ENCODE data around the gene ART3. TPM values are rescaled to one million over a fixed set of nuclear protein-coding genes. Genes with fewer than 3 reads are reported as not detected.
A peak's percentile ranks its signal among the peaks of the same experiment; 100 is the strongest.

Gene ART3
- total and polyA plus RNA-seq, 5 donors from 2014 or later = not detected

GRCh38 chr4:76120199-76120598 lies 45.7 kb downstream of the ART3 start:
- H3K4me1 ChIP-seq (ENCODE audit: control insufficient read depth, insufficient read depth, low read length, poor library complexity, severe bottlenecking) = no peaks in the 10 kb centered on the region
- no peak for DNase-seq
- no peaks in the 10 kb centered on the region for H3K27me3 ChIP-seq (ENCODE audit: control insufficient read depth, insufficient read depth, low read length)
- Mint-ChIP-seq H3K36me3 (peaks cover 64% of the 10 kb centered on the region), H3K27me3 (no peaks in the 10 kb centered on the region), H3K4me3 (no peak overlapping the region), H3K9me3 (peaks cover 0 to 7% (median 2%) of the 10 kb centered on the region in 7 donors), H3K27ac (peak overlapping the region in 1 of 3 donors; percentile 82), H3K4me1 (peaks cover 0 to 7% (median under 1%) of the 10 kb centered on the region in 4 donors)
- no peaks in the 10 kb centered on the region for H3K9me3 ChIP-seq (ENCODE audit: control insufficient read depth in 2 of 2, low read length in 2 of 2)
- H3K27ac ChIP-seq (ENCODE audit: insufficient read depth, low read length, poor library complexity, severe bottlenecking) = no peak overlapping the region
- ATAC-seq (ENCODE audit: low read depth in 2 of 2) = no peak
- no peak overlapping the region for H3K4me3 ChIP-seq (ENCODE audit: low read depth, low read length)
- H3K36me3 ChIP-seq (ENCODE audit: control insufficient read depth, insufficient read depth, low read length) = peaks cover 76% of the 10 kb centered on the region

GRCh38 chr4:76125816-76126215 lies 51.3 kb downstream of the ART3 start:
- H3K4me1 Mint-ChIP-seq = peaks cover 0 to 9% (median 3%) of the 10 kb centered on the region in 4 donors
- no peak overlapping the region for H3K27ac Mint-ChIP-seq

GRCh38 chr4:76127754-76128153 lies 53.2 kb downstream of the ART3 start:
- Histone ChIP-seq H3K4me3 (ENCODE audit: low read depth, low read length) (no peak overlapping the region), H3K27me3 (ENCODE audit: control insufficient read depth, insufficient read depth, low read length) (no peaks in the 10 kb centered on the region), H3K27ac (ENCODE audit: insufficient read depth, low read length, poor library complexity, severe bottlenecking) (no peak overlapping the region), H3K9me3 (ENCODE audit: control insufficient read depth in 2 of 2, low read length in 2 of 2) (no peaks in the 10 kb centered on the region), H3K36me3 (ENCODE audit: control insufficient read depth, insufficient read depth, low read length) (peaks cover 47% of the 10 kb centered on the region), H3K4me1 (ENCODE audit: control insufficient read depth, insufficient read depth, low read length, poor library complexity, severe bottlenecking) (no peaks in the 10 kb centered on the region)
- Mint-ChIP-seq H3K27ac (no peak overlapping the region), H3K9me3 (no peaks in the 10 kb centered on the region), H3K4me3 (no peak overlapping the region), H3K36me3 (peaks cover 51% of the 10 kb centered on the region), H3K4me1 (peaks cover 0 to 9% (median 6%) of the 10 kb centered on the region in 4 donors), H3K27me3 (no peaks in the 10 kb centered on the region)
- ATAC-seq (ENCODE audit: low read depth in 2 of 2) (no peak), DNase-seq (no peak)

More at GRCh38 chr4:76125816-76126215, 51.3 kb downstream of the ART3 start:
- Histone ChIP-seq H3K9me3 (ENCODE audit: control insufficient read depth in 2 of 2, low read length in 2 of 2) (no peaks in the 10 kb centered on the region), H3K27ac (ENCODE audit: insufficient read depth, low read length, poor library complexity, severe bottlenecking) (no peak overlapping the region), H3K4me1 (ENCODE audit: control insufficient read depth, insufficient read depth, low read length, poor library complexity, severe bottlenecking) (no peaks in the 10 kb centered on the region), H3K36me3 (ENCODE audit: control insufficient read depth, insufficient read depth, low read length) (peaks cover 52% of the 10 kb centered on the region), H3K4me3 (ENCODE audit: low read depth, low read length) (no peak overlapping the region), H3K27me3 (ENCODE audit: control insufficient read depth, insufficient read depth, low read length) (no peaks in the 10 kb centered on the region)
- Mint-ChIP-seq H3K27me3 (no peaks in the 10 kb centered on the region), H3K9me3 (no peaks in the 10 kb centered on the region), H3K36me3 (peaks cover 57% of the 10 kb centered on the region), H3K4me3 (no peak overlapping the region)
- ATAC-seq (ENCODE audit: low read depth in 2 of 2) (no peak), DNase-seq (no peak)

GRCh38 chr4:76141241-76141640 lies 66.7 kb downstream of the ART3 start:
- Histone ChIP-seq H3K36me3 (ENCODE audit: control insufficient read depth, insufficient read depth, low read length) (peaks cover 54% of the 10 kb centered on the region), H3K9me3 (ENCODE audit: control insufficient read depth in 2 of 2, low read length in 2 of 2) (no peaks in the 10 kb centered on the region), H3K4me3 (ENCODE audit: low read depth, low read length) (no peak overlapping the region), H3K4me1 (ENCODE audit: control insufficient read depth, insufficient read depth, low read length, poor library complexity, severe bottlenecking) (peaks cover 10% of the 10 kb centered on the region), H3K27ac (ENCODE audit: insufficient read depth, low read length, poor library complexity, severe bottlenecking) (no peak overlapping the region), H3K27me3 (ENCODE audit: control insufficient read depth, insufficient read depth, low read length) (no peaks in the 10 kb centered on the region)
- no peak for ATAC-seq (ENCODE audit: low read depth in 2 of 2)
- Mint-ChIP-seq H3K4me3 (peak overlapping the region in 1 of 4 donors; percentile 1), H3K9me3 (no peaks in the 10 kb centered on the region), H3K36me3 (peaks cover 46% of the 10 kb centered on the region), H3K27me3 (no peaks in the 10 kb centered on the region), H3K27ac (peak overlapping the region in 1 of 3 donors; percentile 1), H3K4me1 (peaks cover 37 to 57% (median 43%) of the 10 kb centered on the region in 4 donors)
- no peak for DNase-seq

- Mint-ChIP-seq H3K36me3 (peaks cover 31% of the 10 kb centered on the region), H3K4me1 (peaks cover 37 to 65% (median 47%) of the 10 kb centered on the region in 4 donors), H3K4me3 (peak overlapping the region in 1 of 4 donors; percentile 21), H3K27ac (no peak overlapping the region), H3K9me3 (peaks cover 0 to 1% (median 0%) of the 10 kb centered on the region in 7 donors), H3K27me3 (no peaks in the 10 kb centered on the region)
- peaks cover 35% of the 10 kb centered on the region for H3K4me1 ChIP-seq (ENCODE audit: control insufficient read depth, insufficient read depth, low read length, poor library complexity, severe bottlenecking)
- DNase-seq = no peak
- ATAC-seq (ENCODE audit: low read depth in 2 of 2) = no peak
- no peaks in the 10 kb centered on the region for H3K27me3 ChIP-seq (ENCODE audit: control insufficient read depth, insufficient read depth, low read length)
- H3K9me3 ChIP-seq (ENCODE audit: control insufficient read depth in 2 of 2, low read length in 2 of 2) = no peaks in the 10 kb centered on the region
- H3K27ac ChIP-seq (ENCODE audit: insufficient read depth, low read length, poor library complexity, severe bottlenecking) = no peak overlapping the region
- no peak overlapping the region for H3K4me3 ChIP-seq (ENCODE audit: low read depth, low read length)
- peaks cover 28% of the 10 kb centered on the region for H3K36me3 ChIP-seq (ENCODE audit: control insufficient read depth, insufficient read depth, low read length)
Measured at GRCh38 chr4:76144546-76144945, 70.0 kb downstream of the ART3 start.

- Mint-ChIP-seq H3K4me3 (peak overlapping the region; percentile 97 to 100 (median 98)), H3K27me3 (peaks cover 11% of the 10 kb centered on the region), H3K9me3 (peaks cover 0 to 1% (median 0%) of the 10 kb centered on the region in 7 donors), H3K4me1 (peaks cover 27 to 54% (median 33%) of the 10 kb centered on the region in 4 donors), H3K36me3 (peaks cover 6% of the 10 kb centered on the region), H3K27ac (peak overlapping the region; percentile 80 to 98 (median 97))
- peak overlapping the region; percentile 87 for H3K27ac ChIP-seq (ENCODE audit: insufficient read depth, low read length, poor library complexity, severe bottlenecking)
- ATAC-seq (ENCODE audit: low read depth in 2 of 2) (peak; percentile 1 to 2), DNase-seq (peak in 2 of 3 donors; percentile 33 to 58)
- H3K4me3 ChIP-seq (ENCODE audit: low read depth, low read length) = peak overlapping the region; percentile 94
- H3K9me3 ChIP-seq (ENCODE audit: control insufficient read depth in 2 of 2, low read length in 2 of 2) = no peaks in the 10 kb centered on the region
- no peaks in the 10 kb centered on the region for H3K27me3 ChIP-seq (ENCODE audit: control insufficient read depth, insufficient read depth, low read length)
- peaks cover 35% of the 10 kb centered on the region for H3K4me1 ChIP-seq (ENCODE audit: control insufficient read depth, insufficient read depth, low read length, poor library complexity, severe bottlenecking)
- H3K36me3 ChIP-seq (ENCODE audit: control insufficient read depth, insufficient read depth, low read length) = peaks cover 8% of the 10 kb centered on the region
Measured at GRCh38 chr4:76147454-76148141, 73.1 kb downstream of the ART3 start.

- H3K4me1 Mint-ChIP-seq = peaks cover 22 to 50% (median 29%) of the 10 kb centered on the region in 4 donors
- H3K4me3 Mint-ChIP-seq = peak within 1 kb of the TSS; percentile 97 to 100 (median 98)
- peak within 1 kb of the TSS; percentile 87 for H3K27ac ChIP-seq (ENCODE audit: insufficient read depth, low read length, poor library complexity, severe bottlenecking)
- H3K36me3 ChIP-seq (ENCODE audit: control insufficient read depth, insufficient read depth, low read length) = peaks cover 7% of the 10 kb centered on the region
- H3K9me3 Mint-ChIP-seq = peaks cover 0 to 5% (median 0%) of the 10 kb centered on the region in 7 donors
- peaks cover 35% of the 10 kb centered on the region for H3K4me1 ChIP-seq (ENCODE audit: control insufficient read depth, insufficient read depth, low read length, poor library complexity, severe bottlenecking)
- H3K36me3 Mint-ChIP-seq = no peaks in the 10 kb centered on the region
- peak within 1 kb of the TSS; percentile 97 to 98 (median 98) for H3K27ac Mint-ChIP-seq
- peak; percentile 100 for ATAC-seq (ENCODE audit: low read depth in 2 of 2)
- H3K9me3 ChIP-seq (ENCODE audit: control insufficient read depth in 2 of 2, low read length in 2 of 2) = no peaks in the 10 kb centered on the region
- peak within 1 kb of the TSS; percentile 94 for H3K4me3 ChIP-seq (ENCODE audit: low read depth, low read length)
- no peaks in the 10 kb centered on the region for H3K27me3 ChIP-seq (ENCODE audit: control insufficient read depth, insufficient read depth, low read length)
- H3K27me3 Mint-ChIP-seq = peaks cover 11% of the 10 kb centered on the region
- DNase-seq = peak; percentile 90 to 98 (median 93)
Measured at GRCh38 chr4:76148142-76148865, 73.8 kb downstream of the ART3 start, which contains the start of gene NUP54. Gene NUP54, minus strand, starts transcription at chr4:76148397. Its CDS starts 23 bp downstream, at chr4:76148374.
